ENCODE measurements around the gene HIRA. TPM values are rescaled to one million over a fixed set of nuclear protein-coding genes. Genes with fewer than 3 reads are reported as not detected.

HIRA gene
- total and polyA plus RNA-seq, 2 of the 8 experiments (the other 6 are each of a cell fraction or from before 2014, with no cell fraction given), result 34.9 to 67.2 TPM

- no peak for TF ChIP-seq RAD21 (IDR thresholded peaks at IDR 0.05 in 1 of 2, conservative IDR thresholded peaks at IDR 0.05 in 1 of 2; ENCODE audit: low read depth in 2 of 2, low read length in 2 of 2)
- TF ChIP-seq EGR1 (IDR thresholded peaks at IDR 0.05; ENCODE audit: borderline replicate concordance, low read depth, low read length), result no peak
- no peak for TF ChIP-seq JUND (IDR thresholded peaks at IDR 0.05; ENCODE audit: low read length)
- TF ChIP-seq JUN (IDR thresholded peaks at IDR 0.05; ENCODE audit: low read depth, low read length), result no peak
- no peak for TF ChIP-seq SP4 (IDR thresholded peaks at IDR 0.05; ENCODE audit: low read length)
- no peak for TF ChIP-seq CBX8 (IDR thresholded peaks at IDR 0.05; ENCODE audit: borderline replicate concordance, low read depth, low read length)
- Histone ChIP-seq H3K23me2 (ENCODE audit: low read depth, low read length) (no peaks in the 10 kb centered on the region; the same call in 1 of the 2 replicates), H3K4me3 (ENCODE audit: extremely low read depth in 1 of 4, insufficient read depth in 2 of 4, low read depth in 3 of 4, low read length in 4 of 4) (no peak overlapping the region), H3K18ac (ENCODE audit: extremely low read depth, low read length) (no peak overlapping the region), H3K27me3 (replicated peaks in 1 of 4; ENCODE audit: control insufficient read depth in 3 of 4, extremely low read depth in 1 of 4, insufficient read depth in 3 of 4, low read length in 3 of 4) (no peaks in the 10 kb centered on the region), H2BK15ac (ENCODE audit: low read length) (no peak overlapping the region), H3K36me3 (ENCODE audit: control insufficient read depth in 2 of 4, insufficient read depth in 4 of 4, low read length in 3 of 4) (no peaks in the 10 kb centered on the region), H2BK5ac (ENCODE audit: low read depth, low read length) (no peak overlapping the region), H4K91ac (replicated peaks; ENCODE audit: insufficient read length, low read length) (no peak overlapping the region), H3K23ac (ENCODE audit: insufficient read length) (no peak overlapping the region), H3K4me1 (replicated peaks in 1 of 4; ENCODE audit: control insufficient read depth in 3 of 4, insufficient read depth in 4 of 4, low read length in 3 of 4) (no peaks in the 10 kb centered on the region), H2AK5ac (ENCODE audit: low read depth, low read length) (no peak overlapping the region), H3K79me1 (ENCODE audit: low read depth, low read length) (no peaks in the 10 kb centered on the region), H3K9ac (replicated peaks in 1 of 4; ENCODE audit: extremely low read depth in 1 of 4, low read depth in 3 of 4, low read length in 3 of 4) (no peak overlapping the region), H3K4me2 (ENCODE audit: insufficient read depth in 1 of 2, low read depth in 2 of 2, low read length in 2 of 2) (no peak overlapping the region), H2AFZ (ENCODE audit: low read length) (no peak overlapping the region), H3K56ac (replicated peaks; ENCODE audit: insufficient read length, low read depth, low read length) (no peak overlapping the region), H2BK120ac (replicated peaks; ENCODE audit: low read depth, low read length) (no peak overlapping the region), H2BK12ac (ENCODE audit: low read depth, low read length) (no peak overlapping the region), H3K79me2 (ENCODE audit: control insufficient read depth in 1 of 2, insufficient read depth in 2 of 2, low read length in 2 of 2) (no peaks in the 10 kb centered on the region), H4K5ac (ENCODE audit: insufficient read length, low read depth, low read length) (no peak overlapping the region), H3K9me3 (ENCODE audit: insufficient read depth in 2 of 2, low read depth in 1 of 2, low read length in 1 of 2) (peaks cover 25 to 26% of the 10 kb centered on the region in 2 experiments), H3K4ac (replicated peaks; ENCODE audit: insufficient read length, low read depth, low read length) (no peak overlapping the region), H4K8ac (ENCODE audit: extremely low read depth, insufficient read depth, low read length) (no peak overlapping the region), H3K14ac (ENCODE audit: insufficient read length) (no peak overlapping the region), H3K27ac (ENCODE audit: low read depth, low read length) (no peak overlapping the region), H4K20me1 (replicated peaks in 1 of 2; ENCODE audit: control insufficient read depth in 1 of 2, insufficient read depth in 2 of 2, low read length in 2 of 2) (no peaks in the 10 kb centered on the region), H2BK20ac (ENCODE audit: low read length) (no peak overlapping the region)
- FAIRE-seq (no peak), DNase-seq (ENCODE audit: low read depth in 1 of 2, low spot score in 2 of 2) (no peak)
- POLR2A ChIA-PET (ENCODE audit: partially characterized antibody), result no interaction called here
- CTCF ChIA-PET (ENCODE audit: partially characterized antibody), result interaction anchor here (2.6 kb wide), 1 partner anchor 17 kb away, joined by 9 read pairs; no protein-coding TSS in a partner anchor
These were observed 113.7 kb downstream of the HIRA start for GRCh38 chr22:19317865-19318264.
